ENCODE results near the gene TBC1D2B. TPM values are rescaled to one million over a fixed set of nuclear protein-coding genes. Genes with fewer than 3 reads are reported as not detected.
"Not testable (repeated sequence)": the region's sequence is repeated elsewhere in the genome, so short reads cannot be mapped to it uniquely, and the experiment has no call there.

The TBC1D2B gene
- total RNA-seq, 1 donor from 2014 or later: 69.8 TPM

- ATAC-seq: peak in 1 of 2 donors; percentile 2
- intact Hi-C loops (cut with DNase I): no loop called here
Observed at GRCh38 chr15:77974416-77975331, 102.8 kb downstream of the TBC1D2B start.

DNA sequence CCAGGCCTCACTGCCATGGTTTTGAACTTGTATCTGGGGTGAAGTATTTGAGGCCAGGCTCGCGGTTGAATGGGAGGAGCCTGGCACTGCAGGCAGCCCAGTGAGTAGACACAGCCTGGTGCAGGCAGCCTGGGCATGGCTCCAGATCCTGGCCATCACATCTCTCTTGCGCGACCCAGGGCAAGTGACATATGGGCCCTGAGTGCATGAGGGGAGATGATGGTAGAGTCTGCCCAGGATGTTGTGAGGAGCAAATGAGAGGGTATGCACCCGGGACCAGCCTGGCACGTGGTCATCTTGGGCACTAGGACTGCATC, 103.5 kb downstream of the TBC1D2B start:
- no peak overlapping the region for H3K4me3 ChIP-seq
- peaks cover 7% of the 10 kb centered on the region for H3K4me1 ChIP-seq
- H3K27me3 ChIP-seq (ENCODE audit: low read depth): no peaks in the 10 kb centered on the region
- no peaks in the 10 kb centered on the region for H3K36me3 ChIP-seq
- intact Hi-C loops (cut with DNase I): no loop called here
- TF ChIP-seq, protein P1, sequence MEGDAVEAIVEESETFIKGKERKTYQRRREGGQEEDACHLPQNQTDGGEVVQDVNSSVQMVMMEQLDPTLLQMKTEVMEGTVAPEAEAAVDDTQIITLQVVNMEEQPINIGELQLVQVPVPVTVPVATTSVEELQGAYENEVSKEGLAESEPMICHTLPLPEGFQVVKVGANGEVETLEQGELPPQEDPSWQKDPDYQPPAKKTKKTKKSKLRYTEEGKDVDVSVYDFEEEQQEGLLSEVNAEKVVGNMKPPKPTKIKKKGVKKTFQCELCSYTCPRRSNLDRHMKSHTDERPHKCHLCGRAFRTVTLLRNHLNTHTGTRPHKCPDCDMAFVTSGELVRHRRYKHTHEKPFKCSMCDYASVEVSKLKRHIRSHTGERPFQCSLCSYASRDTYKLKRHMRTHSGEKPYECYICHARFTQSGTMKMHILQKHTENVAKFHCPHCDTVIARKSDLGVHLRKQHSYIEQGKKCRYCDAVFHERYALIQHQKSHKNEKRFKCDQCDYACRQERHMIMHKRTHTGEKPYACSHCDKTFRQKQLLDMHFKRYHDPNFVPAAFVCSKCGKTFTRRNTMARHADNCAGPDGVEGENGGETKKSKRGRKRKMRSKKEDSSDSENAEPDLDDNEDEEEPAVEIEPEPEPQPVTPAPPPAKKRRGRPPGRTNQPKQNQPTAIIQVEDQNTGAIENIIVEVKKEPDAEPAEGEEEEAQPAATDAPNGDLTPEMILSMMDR (IDR thresholded peaks at IDR 0.05): no peak
- no peak overlapping the region for H3K27ac ChIP-seq
- ATAC-seq: peak; percentile 59 to 73
- DNase-seq: peak; percentile 66
- no peaks in the 10 kb centered on the region for H3K9me3 ChIP-seq

More at GRCh38 chr15:77974416-77975331, 102.8 kb downstream of the TBC1D2B start:
- H3K4me1 ChIP-seq: peaks cover 7% of the 10 kb centered on the region
- H3K4me3 ChIP-seq: no peak overlapping the region
- no peak for DNase-seq
- TF ChIP-seq, protein P1 (IDR thresholded peaks at IDR 0.05): no peak
- H3K36me3 ChIP-seq: no peaks in the 10 kb centered on the region
- no peaks in the 10 kb centered on the region for H3K27me3 ChIP-seq (ENCODE audit: low read depth)
- peak overlapping the region; percentile 31 for H3K27ac ChIP-seq
- no peaks in the 10 kb centered on the region for H3K9me3 ChIP-seq

- DNase-seq; H3K9me3 ChIP-seq; H3K36me3 ChIP-seq; intact Hi-C loops (cut with DNase I); H3K4me3 ChIP-seq; H3K27ac ChIP-seq; H3K4me1 ChIP-seq; H3K27me3 ChIP-seq (ENCODE audit: low read depth): not testable (repeated sequence)
- peak; percentile 16 to 38 for ATAC-seq
Observed at GRCh38 chr15:77973273-77974097, 104.0 kb downstream of the TBC1D2B start.

GRCh38 chr15:77972706-77973105, 104.8 kb downstream of the TBC1D2B start:
- H3K36me3 ChIP-seq; ATAC-seq; H3K27ac ChIP-seq; H3K4me3 ChIP-seq; H3K9me3 ChIP-seq; DNase-seq; H3K27me3 ChIP-seq (ENCODE audit: low read depth); intact Hi-C loops (cut with DNase I); H3K4me1 ChIP-seq: not testable (repeated sequence)

DNA sequence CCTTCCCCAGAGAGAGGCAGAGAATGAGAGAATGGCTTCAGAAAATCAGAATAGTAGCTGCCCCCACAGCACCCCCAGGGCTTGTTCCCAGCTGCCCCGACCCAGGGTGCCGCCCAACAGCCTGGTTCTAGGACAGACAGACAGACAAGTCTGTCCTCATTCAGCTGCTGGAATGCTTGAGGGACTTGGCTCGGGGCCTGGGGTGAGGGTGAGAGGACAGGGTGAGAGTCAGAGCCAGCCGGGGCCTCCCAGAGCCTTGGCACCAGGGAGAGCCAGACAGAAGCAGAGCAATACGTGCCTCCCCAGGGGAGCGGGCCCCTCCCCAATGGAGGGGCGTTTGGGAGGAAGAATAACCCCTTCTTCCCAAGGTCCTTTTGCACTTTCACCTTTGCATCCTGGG, 105.6 kb downstream of the TBC1D2B start:
- H3K27me3 ChIP-seq (ENCODE audit: low read depth); H3K27ac ChIP-seq; ATAC-seq; H3K4me3 ChIP-seq; H3K9me3 ChIP-seq; H3K36me3 ChIP-seq; DNase-seq; H3K4me1 ChIP-seq; intact Hi-C loops (cut with DNase I): not testable (repeated sequence)

GRCh38 chr15:77970813-77971360, 106.6 kb downstream of the TBC1D2B start:
- H3K27me3 ChIP-seq (ENCODE audit: low read depth); DNase-seq; H3K4me3 ChIP-seq; H3K4me1 ChIP-seq; H3K36me3 ChIP-seq; H3K9me3 ChIP-seq; intact Hi-C loops (cut with DNase I); H3K27ac ChIP-seq; ATAC-seq: not testable (repeated sequence)

DNA sequence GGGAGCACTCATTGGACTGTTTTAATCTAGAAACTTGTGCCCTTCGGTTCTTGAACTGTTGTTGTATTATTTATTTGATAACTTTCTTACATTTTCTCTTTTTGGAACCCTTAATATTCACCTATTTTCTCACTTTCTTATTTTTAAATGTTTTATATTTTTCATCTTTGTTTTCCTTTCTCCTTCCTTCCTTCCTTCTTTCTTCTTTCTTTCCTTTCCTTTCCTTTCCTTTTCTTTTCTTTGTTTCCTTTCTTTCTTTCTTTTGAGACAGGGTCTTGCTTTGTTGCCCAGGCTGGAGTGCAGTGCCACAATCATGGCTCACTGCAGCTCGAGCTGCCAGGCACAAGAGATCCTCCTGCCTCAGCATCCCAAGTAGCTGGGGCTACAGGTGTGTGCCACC, 108.5 kb downstream of the TBC1D2B start:
- TF ChIP-seq, protein P1 (IDR thresholded peaks at IDR 0.05): no peak
- H3K4me1 ChIP-seq: peaks cover 4% of the 10 kb centered on the region
- H3K4me3 ChIP-seq: no peak overlapping the region
- DNase-seq: no peak
- no peak for ATAC-seq
- no peaks in the 10 kb centered on the region for H3K27me3 ChIP-seq (ENCODE audit: low read depth)
- no peak overlapping the region for H3K27ac ChIP-seq
- no peaks in the 10 kb centered on the region for H3K36me3 ChIP-seq
- no peaks in the 10 kb centered on the region for H3K9me3 ChIP-seq
- intact Hi-C loops (cut with DNase I): loop anchor here (5.0 kb wide), 1 partner anchor 138 kb away; no protein-coding TSS in a partner anchor
